GM18499 (cell line): ENCODE measurements around the gene S100P.
A peak's percentile ranks its signal among the peaks of the same experiment; 100 is the strongest.
"Not testable (repeated sequence)": the region's sequence is repeated elsewhere in the genome, so short reads cannot be mapped to it uniquely, and the experiment has no call there.

Experiments
- ATAC-seq: cut with Tn5 transposase; IDR thresholded peaks from one replicate; pipeline ENCODE4 v1.9.1; 2021; ENCODE audit warnings: moderate number of reproducible peaks; ENCODE audit not compliant: insufficient read depth, unreplicated experiment

S100P gene

GRCh38 chr4:6672541-6673190, 21.0 kb upstream of the S100P start:
- ATAC-seq, result not testable (repeated sequence)

GRCh38 chr4:6673191-6673659, 20.5 kb upstream of the S100P start:
- not testable (repeated sequence) for ATAC-seq

GRCh38 chr4:6673660-6674499, 19.8 kb upstream of the S100P start:
- peak; percentile 44 for ATAC-seq

DNA sequence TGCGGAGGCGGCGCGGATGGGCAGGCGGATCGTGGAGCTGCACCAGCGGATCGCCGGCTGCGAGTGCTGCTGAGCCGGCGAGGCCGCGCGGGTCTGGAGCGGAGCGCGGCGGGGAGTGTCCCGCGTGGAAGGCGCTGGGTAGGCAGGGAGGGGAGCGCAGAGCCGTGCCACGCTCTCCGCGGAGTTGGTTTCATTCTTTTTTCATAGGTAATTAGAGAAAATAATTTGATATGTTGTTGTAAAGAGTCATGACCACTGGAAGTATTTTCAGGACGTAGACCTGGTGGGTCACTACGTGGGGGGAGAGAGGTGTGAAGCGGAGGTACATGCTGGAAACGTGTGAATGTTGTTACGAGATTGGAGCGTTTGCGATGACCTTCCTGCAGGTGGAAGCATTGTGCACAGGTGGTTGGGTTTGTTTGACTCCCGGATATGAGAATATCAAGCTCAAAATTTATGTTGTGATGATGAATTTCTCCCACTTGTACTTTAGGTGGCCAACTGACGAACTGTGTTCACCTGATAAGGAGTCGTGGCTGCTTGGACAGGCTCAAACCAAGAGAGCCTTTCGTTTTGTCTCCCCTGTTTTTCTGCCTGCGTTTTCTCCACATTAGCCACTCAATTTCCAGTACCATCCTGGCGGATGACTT, 19.1 kb upstream of the S100P start:
- peak; percentile 34 for ATAC-seq

GRCh38 chr4:6676722-6677558, 16.7 kb upstream of the S100P start:
- no peak for ATAC-seq

DNA sequence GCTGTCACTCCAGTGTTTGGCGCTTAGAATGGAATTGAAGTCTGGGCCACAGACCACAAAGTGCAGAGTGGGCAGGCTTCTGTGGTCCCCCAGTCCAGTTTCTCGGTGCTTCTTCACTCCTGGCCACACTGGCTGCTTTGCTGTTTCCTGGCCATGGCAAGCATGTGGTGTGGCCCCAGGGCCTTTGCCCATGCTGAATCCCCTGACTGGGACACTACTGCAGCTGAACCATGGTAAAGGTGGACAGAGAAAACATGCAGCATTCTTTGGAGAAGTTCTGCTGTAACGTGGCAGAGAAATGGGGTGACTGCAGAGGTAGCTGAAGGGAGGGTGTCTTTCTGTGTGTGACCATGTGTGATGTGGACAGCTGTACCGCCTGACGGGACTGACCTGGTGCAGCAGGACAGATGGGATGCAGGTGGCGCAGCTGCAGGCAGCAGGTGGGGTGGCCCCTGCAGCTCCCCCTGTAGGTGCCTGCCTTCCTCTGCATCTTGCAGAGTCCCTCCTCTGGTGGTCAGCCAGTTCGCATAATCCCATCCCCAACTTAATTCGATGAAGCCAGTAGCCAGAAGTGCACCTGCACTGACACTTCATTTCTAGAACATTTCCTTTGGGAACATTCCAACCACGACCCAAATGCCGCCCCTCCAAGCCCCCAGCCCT, 13.2 kb upstream of the S100P start:
- no peak for ATAC-seq

DNA sequence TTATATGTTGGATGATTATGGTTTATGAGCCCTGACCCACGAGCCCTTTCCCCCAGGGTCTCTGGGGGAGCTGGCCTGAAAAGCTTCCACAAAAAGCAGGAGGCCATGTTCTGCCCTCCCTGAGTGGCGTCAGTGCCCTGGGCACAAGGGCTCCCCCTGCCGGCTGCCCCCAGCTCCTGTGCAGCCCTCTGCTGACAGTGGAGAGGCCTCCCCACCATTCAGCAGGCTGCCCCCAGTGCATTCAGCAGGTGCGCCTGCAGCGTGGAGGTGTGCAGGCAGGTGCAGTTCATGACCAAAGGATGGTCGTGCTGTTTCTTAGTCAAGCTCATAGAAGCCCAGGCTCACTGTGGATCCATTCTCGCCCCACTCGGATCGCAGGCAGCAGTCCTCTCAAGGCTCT, 12.5 kb upstream of the S100P start:
- no peak for ATAC-seq

DNA sequence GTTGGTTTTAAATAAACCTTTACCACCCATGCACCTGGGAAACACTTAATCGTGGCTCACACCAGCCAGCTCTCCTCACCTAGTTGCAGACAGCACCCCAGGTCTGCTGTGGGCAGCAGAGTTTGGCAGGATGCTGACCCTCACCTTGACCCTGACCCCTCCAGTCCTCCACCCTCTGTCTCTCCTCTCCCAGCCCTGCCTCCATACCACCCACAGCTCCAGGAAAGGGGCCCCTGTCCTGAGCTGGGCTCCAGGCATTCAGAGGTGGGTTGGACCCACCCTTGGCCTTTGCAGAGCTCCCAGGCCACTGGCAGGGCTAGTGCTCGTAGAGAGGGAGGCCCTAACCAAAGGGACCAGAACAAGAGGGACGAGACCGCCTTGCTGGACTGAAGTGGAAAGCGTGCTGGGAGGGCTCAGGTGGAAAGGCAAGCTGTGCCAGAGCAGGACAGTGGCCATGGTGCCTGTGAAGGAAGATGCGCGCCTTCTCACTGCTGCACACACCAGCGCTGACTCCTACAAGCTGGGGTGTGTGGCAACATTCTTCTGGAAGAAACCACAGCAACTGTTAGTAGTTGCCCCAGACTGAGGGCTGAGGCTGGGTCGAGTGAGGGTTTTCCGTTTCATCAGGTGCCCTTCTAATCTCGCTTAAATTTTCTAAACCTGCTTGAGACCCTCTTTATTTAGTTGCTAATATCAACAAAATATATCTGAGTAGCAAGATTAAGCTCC, 10.7 kb upstream of the S100P start:
- no peak for ATAC-seq

GRCh38 chr4:6684656-6685055, 9.0 kb upstream of the S100P start:
- no peak for ATAC-seq

- no peak for ATAC-seq
Observed at GRCh38 chr4:6686104-6686787, 7.4 kb upstream of the S100P start.

- ATAC-seq, result no peak
Observed at GRCh38 chr4:6687947-6688878, 5.5 kb upstream of the S100P start.

DNA sequence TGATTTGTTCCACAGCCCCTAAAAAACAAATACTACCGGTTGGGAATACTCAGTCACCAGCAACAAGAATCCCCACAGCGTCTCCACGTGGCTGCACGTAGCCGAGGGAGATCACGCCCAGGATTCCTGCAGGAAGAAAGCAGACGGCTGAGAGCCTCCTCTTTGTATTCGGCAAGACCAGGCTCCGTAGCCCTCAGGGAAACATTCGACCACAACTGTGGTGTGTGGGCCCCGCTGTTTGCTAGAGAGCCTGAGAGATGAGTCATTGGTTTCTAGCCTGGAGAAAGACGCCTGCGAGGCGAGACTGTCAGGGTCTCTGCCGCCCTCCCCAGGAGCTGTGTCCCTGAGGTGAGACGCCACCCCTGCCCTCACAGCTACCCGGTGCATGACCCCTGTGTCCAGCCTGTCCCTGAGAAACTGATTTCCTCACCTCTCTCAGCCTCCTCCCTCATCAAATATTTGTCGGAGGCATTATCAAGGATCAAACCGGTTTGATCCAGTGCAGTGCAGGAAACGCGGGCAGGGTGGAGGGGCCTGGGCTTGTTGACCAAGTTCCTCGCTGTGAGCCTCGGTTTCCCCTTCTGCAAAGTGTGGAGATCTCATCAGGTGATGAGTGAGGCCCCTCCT, 4.7 kb upstream of the S100P start:
- peak; percentile 80 for ATAC-seq

DNA sequence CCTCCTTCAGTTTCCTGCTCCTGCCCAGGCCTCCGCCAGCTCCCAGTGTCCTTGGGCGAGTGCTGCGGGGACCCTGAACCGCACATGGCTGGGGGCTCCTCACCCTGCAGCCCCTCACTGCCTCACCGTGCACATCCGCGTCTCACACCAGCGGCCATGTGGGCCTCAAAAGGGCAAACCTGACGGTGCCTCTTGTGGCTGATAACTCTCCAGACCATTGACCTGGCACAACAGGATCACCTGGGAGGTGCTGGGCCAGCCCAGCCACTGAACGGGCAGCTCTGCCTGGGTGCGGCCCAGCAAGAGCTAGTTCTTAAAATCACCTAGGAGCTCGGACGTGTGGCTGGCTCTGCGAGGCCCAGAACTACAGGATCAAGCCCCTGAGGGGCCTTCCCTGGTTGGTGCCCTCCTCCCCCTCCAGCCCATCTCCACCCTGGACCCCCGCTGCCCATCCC, 4.1 kb upstream of the S100P start:
- ATAC-seq, result no peak

- ATAC-seq, result no peak
Observed at GRCh38 chr4:6692379-6692778, 1.3 kb upstream of the S100P start.

DNA sequence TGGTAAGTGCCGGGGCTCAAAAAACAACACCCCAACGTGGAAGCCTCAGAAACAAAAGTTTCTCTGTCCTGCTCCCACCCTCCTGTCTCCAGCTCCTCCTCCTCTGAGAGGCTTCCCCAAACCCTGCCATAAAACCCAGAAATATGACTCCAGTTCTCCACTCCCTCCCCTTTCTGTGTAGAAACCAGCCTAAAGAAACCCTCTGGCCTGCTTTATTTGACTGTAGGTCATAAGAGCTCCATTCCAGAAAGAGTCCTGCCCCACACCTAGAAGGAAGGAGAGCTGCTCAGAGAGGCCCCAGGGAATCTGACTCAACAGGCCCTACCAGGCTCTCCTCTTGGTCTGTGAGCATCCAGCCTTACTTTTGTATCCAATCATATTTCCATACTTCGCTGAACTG, 872 bp upstream of the S100P start:
- ATAC-seq, result no peak

- ATAC-seq, result no peak
Observed at GRCh38 chr4:6694177-6694901, 661 bp downstream of the S100P start.
